IgD-negative memory B cell (primary cell): ENCODE data around the gene ABCA9. TPM values are rescaled to one million over a fixed set of nuclear protein-coding genes. Genes with fewer than 3 reads are reported as not detected.
"Not testable (repeated sequence)": the region's sequence is repeated elsewhere in the genome, so short reads cannot be mapped to it uniquely, and the experiment has no call there.

Experiments
- H3K27ac Mint-ChIP-seq, 3 donors: one replicate each; pipeline ENCODE4 v1.8.0; 2020 to 2022; ENCODE audit warnings: mild to moderate bottlenecking in 3 of 3, mixed read lengths in 3 of 3, moderate library complexity in 1 of 3
- H3K27me3 Mint-ChIP-seq: one replicate; pipeline ENCODE4 v1.8.0; 2021; ENCODE audit warnings: mixed read lengths
- H3K36me3 Mint-ChIP-seq: one replicate; pipeline ENCODE4 v1.8.0; 2020; ENCODE audit warnings: mild to moderate bottlenecking, mixed read lengths
- H3K4me1 Mint-ChIP-seq, 3 donors: one replicate each; pipeline ENCODE4 v1.8.0; 2020 to 2022; ENCODE audit warnings: mixed read lengths in 3 of 3, mild to moderate bottlenecking in 1 of 3
- H3K4me3 Mint-ChIP-seq, 4 donors: one replicate each; pipeline ENCODE4 v1.8.0; 2020 to 2022; ENCODE audit warnings: mild to moderate bottlenecking in 4 of 4, mixed read lengths in 4 of 4, moderate library complexity in 3 of 4
- H3K9me3 Mint-ChIP-seq, 3 donors: one replicate each; pipeline ENCODE4 v1.8.0; 2020 to 2021; ENCODE audit warnings: mixed read lengths in 3 of 3, mild to moderate bottlenecking in 1 of 3
- polyA plus RNA-seq: library from polyadenylated mRNA; unstranded; fragments of 300-500 nt; fragmentation: Illumina TruSeq; gene quantifications from one replicate; pipeline ENCODE4 v1.2.3, GENCODE V29; 2021

Gene ABCA9
- polyA plus RNA-seq, 1 donor from 2014 or later = not detected

- Mint-ChIP-seq H3K4me3 (no peak overlapping the region), H3K27me3 (no peaks in the 10 kb centered on the region), H3K4me1 (no peaks in the 10 kb centered on the region), H3K36me3 (no peaks in the 10 kb centered on the region), H3K9me3 (peaks cover 0 to 6% (median 0%) of the 10 kb centered on the region in 3 donors), H3K27ac (no peak overlapping the region)
Measured at GRCh38 chr17:69031839-69032238, 28.9 kb downstream of the ABCA9 start.

GRCh38 chr17:69030169-69030568 is 30.6 kb downstream of the ABCA9 start:
- Mint-ChIP-seq H3K4me1 (no peaks in the 10 kb centered on the region), H3K27me3 (no peaks in the 10 kb centered on the region), H3K27ac (no peak overlapping the region), H3K4me3 (no peak overlapping the region), H3K36me3 (peaks cover 3% of the 10 kb centered on the region), H3K9me3 (no peaks in the 10 kb centered on the region)

- no peaks in the 10 kb centered on the region for H3K36me3 Mint-ChIP-seq
- no peaks in the 10 kb centered on the region for H3K27me3 Mint-ChIP-seq
- H3K4me3 Mint-ChIP-seq = no peak overlapping the region
- no peak overlapping the region for H3K27ac Mint-ChIP-seq
- H3K4me1 Mint-ChIP-seq = peaks cover 0 to 2% (median 0%) of the 10 kb centered on the region in 3 donors
- H3K9me3 Mint-ChIP-seq = peaks cover 0 to under 1% (median 0%) of the 10 kb centered on the region in 3 donors
Measured at GRCh38 chr17:69018687-69019086, 42.0 kb downstream of the ABCA9 start.

- no peaks in the 10 kb centered on the region for H3K36me3 Mint-ChIP-seq
- H3K27me3 Mint-ChIP-seq = no peaks in the 10 kb centered on the region
- peaks cover 0 to 2% (median 0%) of the 10 kb centered on the region in 3 donors for H3K4me1 Mint-ChIP-seq
- H3K27ac Mint-ChIP-seq = no peak overlapping the region
- H3K9me3 Mint-ChIP-seq = peaks cover 0 to 4% (median under 1%) of the 10 kb centered on the region in 3 donors
- H3K4me3 Mint-ChIP-seq = no peak overlapping the region
Measured at GRCh38 chr17:69018022-69018615, 42.6 kb downstream of the ABCA9 start.

- Mint-ChIP-seq H3K9me3 (peaks cover 0 to 5% (median 4%) of the 10 kb centered on the region in 3 donors), H3K4me3 (no peak overlapping the region), H3K4me1 (peaks cover 0 to 2% (median 0%) of the 10 kb centered on the region in 3 donors), H3K27ac (no peak overlapping the region), H3K36me3 (no peaks in the 10 kb centered on the region), H3K27me3 (no peaks in the 10 kb centered on the region)
Measured at GRCh38 chr17:69015631-69016030, 45.1 kb downstream of the ABCA9 start.

GRCh38 chr17:69012895-69013805 is 47.6 kb downstream of the ABCA9 start:
- Mint-ChIP-seq H3K27me3 (peaks cover 2% of the 10 kb centered on the region), H3K4me3 (no peak overlapping the region), H3K4me1 (no peaks in the 10 kb centered on the region), H3K9me3 (peaks cover 0 to 5% (median 4%) of the 10 kb centered on the region in 3 donors), H3K27ac (no peak overlapping the region), H3K36me3 (peaks cover 2% of the 10 kb centered on the region)

GRCh38 chr17:69009930-69010329 is 50.8 kb downstream of the ABCA9 start:
- Mint-ChIP-seq H3K27me3 (peaks cover 5% of the 10 kb centered on the region), H3K9me3 (peaks cover 0 to 7% (median 5%) of the 10 kb centered on the region in 3 donors), H3K36me3 (peaks cover 2% of the 10 kb centered on the region), H3K4me1 (no peaks in the 10 kb centered on the region), H3K4me3 (no peak overlapping the region), H3K27ac (no peak overlapping the region)

GRCh38 chr17:69004759-69005158 is 56.0 kb downstream of the ABCA9 start:
- H3K27ac Mint-ChIP-seq, H3K9me3 Mint-ChIP-seq, H3K4me3 Mint-ChIP-seq, H3K27me3 Mint-ChIP-seq, H3K4me1 Mint-ChIP-seq, H3K36me3 Mint-ChIP-seq: not testable (repeated sequence)

GRCh38 chr17:68999743-69000142 is 61.0 kb downstream of the ABCA9 start:
- not testable (repeated sequence) for H3K4me3 Mint-ChIP-seq, H3K4me1 Mint-ChIP-seq, H3K27me3 Mint-ChIP-seq, H3K9me3 Mint-ChIP-seq, H3K36me3 Mint-ChIP-seq, H3K27ac Mint-ChIP-seq

GRCh38 chr17:68993112-68993511 is 67.6 kb downstream of the ABCA9 start:
- Mint-ChIP-seq H3K9me3 (no peaks in the 10 kb centered on the region), H3K27me3 (no peaks in the 10 kb centered on the region), H3K36me3 (no peaks in the 10 kb centered on the region), H3K4me3 (no peak overlapping the region), H3K27ac (no peak overlapping the region), H3K4me1 (no peaks in the 10 kb centered on the region)

- no peaks in the 10 kb centered on the region for H3K4me1 Mint-ChIP-seq
- H3K27ac Mint-ChIP-seq = no peak overlapping the region
- peaks cover 0 to 1% (median 0%) of the 10 kb centered on the region in 3 donors for H3K9me3 Mint-ChIP-seq
- H3K27me3 Mint-ChIP-seq = no peaks in the 10 kb centered on the region
- no peaks in the 10 kb centered on the region for H3K36me3 Mint-ChIP-seq
- no peak overlapping the region for H3K4me3 Mint-ChIP-seq
Measured at GRCh38 chr17:68987966-68988365, 72.8 kb downstream of the ABCA9 start.

- H3K4me3 Mint-ChIP-seq = no peak overlapping the region
- no peaks in the 10 kb centered on the region for H3K27me3 Mint-ChIP-seq
- H3K36me3 Mint-ChIP-seq = no peaks in the 10 kb centered on the region
- peaks cover 0 to 2% (median 0%) of the 10 kb centered on the region in 3 donors for H3K9me3 Mint-ChIP-seq
- H3K4me1 Mint-ChIP-seq = peaks cover 0 to 2% (median 0%) of the 10 kb centered on the region in 3 donors
- H3K27ac Mint-ChIP-seq = no peak overlapping the region
Measured at GRCh38 chr17:68981288-68981687, 79.4 kb downstream of the ABCA9 start.

GRCh38 chr17:68973098-68973846 is 87.5 kb downstream of the ABCA9 start:
- no peak overlapping the region for H3K4me3 Mint-ChIP-seq
- H3K27ac Mint-ChIP-seq = no peak overlapping the region
- peaks cover 5% of the 10 kb centered on the region for H3K27me3 Mint-ChIP-seq
- H3K36me3 Mint-ChIP-seq = no peaks in the 10 kb centered on the region
- H3K9me3 Mint-ChIP-seq = peaks cover 0 to 5% (median 0%) of the 10 kb centered on the region in 3 donors
- H3K4me1 Mint-ChIP-seq = peaks cover 0 to 8% (median 2%) of the 10 kb centered on the region in 3 donors

- H3K4me1 Mint-ChIP-seq = peaks cover 0 to 8% (median 2%) of the 10 kb centered on the region in 3 donors
- no peak overlapping the region for H3K27ac Mint-ChIP-seq
- peaks cover 0 to 5% (median 0%) of the 10 kb centered on the region in 3 donors for H3K9me3 Mint-ChIP-seq
- H3K36me3 Mint-ChIP-seq = no peaks in the 10 kb centered on the region
- H3K4me3 Mint-ChIP-seq = no peak overlapping the region
- H3K27me3 Mint-ChIP-seq = peaks cover 5% of the 10 kb centered on the region
Measured at GRCh38 chr17:68972119-68972704, 88.5 kb downstream of the ABCA9 start.

- H3K4me3 Mint-ChIP-seq = no peak overlapping the region
- peaks cover 5% of the 10 kb centered on the region for H3K27me3 Mint-ChIP-seq
Measured at GRCh38 chr17:68969101-68969500, 91.6 kb downstream of the ABCA9 start.

More at GRCh38 chr17:68969101-68969500, 91.6 kb downstream of the ABCA9 start:
- Mint-ChIP-seq H3K9me3 (no peaks in the 10 kb centered on the region), H3K4me1 (peaks cover 0 to 8% (median 2%) of the 10 kb centered on the region in 3 donors), H3K36me3 (no peaks in the 10 kb centered on the region), H3K27ac (no peak overlapping the region)
